Frontal cortex (tissue), 4 donors: Measurements from ENCODE around the gene MON1A. TPM values are rescaled to one million over a fixed set of nuclear protein-coding genes. Genes with fewer than 3 reads are reported as not detected.

Source experiments
- DNase-seq, 2 donors: peaks; one replicate each; pipeline ENCODE4 v3.0.0; 2012; ENCODE audit warnings: low spot score in 2 of 2
- FAIRE-seq: peaks from 2 replicates; lab custom pipeline; 2012; peaks lifted over from hg19 to GRCh38; lab: Jason Lieb, UNC
- small RNA-seq: library from RNA; depleted of rRNA; stranded (forward); fragments of <200 nt; gene quantifications from one replicate; pipeline ENCODE3, GENCODE V24; 2014
- total RNA-seq: library from RNA; depleted of rRNA; stranded (reverse); fragments of >200 nt; gene quantifications from one replicate; pipeline ENCODE4 v1.2.3, GENCODE V29; 2014
- donor health status: control.
- donor health status: control.
- donor health status: control.

MON1A gene
- total RNA-seq, 1 donor from 2014 or later = 14.7 TPM

- DNase-seq = no peak
- FAIRE-seq = no peak
Observed at GRCh38 chr3:49864505-49864904, 65.1 kb downstream of the MON1A start.

- no peak for FAIRE-seq
- DNase-seq = no peak
Observed at GRCh38 chr3:49859576-49860305, 69.9 kb downstream of the MON1A start.

Small RNA genes within 50 kb of the gene (small RNA-seq; reads per million reads assigned to genes)
- not detected for gene RN7SL217P

Other genes with a start within 250 kb of the MON1A start
- gene MST1, start 240.3 kb downstream of the MON1A start, total RNA-seq = 6.9 TPM
- gene RNF123, start 240.3 kb downstream of the MON1A start, total RNA-seq = 25.3 TPM
- not detected for gene AMIGO3, start 210.1 kb downstream of the MON1A start, total RNA-seq
- 9.4 TPM for gene GMPPB, start 205.9 kb downstream of the MON1A start, total RNA-seq
- gene IP6K1, start 143.3 kb downstream of the MON1A start, total RNA-seq = 51.4 TPM
- gene CDHR4, start 129.9 kb downstream of the MON1A start, total RNA-seq = not detected
- 14.3 TPM for gene INKA1, start 126.5 kb downstream of the MON1A start, total RNA-seq
- 1.6 TPM for gene UBA7, start 115.9 kb downstream of the MON1A start, total RNA-seq
- 2.0 TPM for gene TRAIP, start 73.2 kb downstream of the MON1A start, total RNA-seq
- 180 TPM for gene CAMKV, start 59.9 kb downstream of the MON1A start, total RNA-seq
- gene MST1R, start 25.9 kb downstream of the MON1A start, total RNA-seq = 0.41 TPM
- gene RBM6, start 10.3 kb upstream of the MON1A start, total RNA-seq = 79.5 TPM
- gene RBM5, start 159.1 kb upstream of the MON1A start, total RNA-seq = 199 TPM
- 9.4 TPM for gene SEMA3F, start 225.5 kb upstream of the MON1A start, total RNA-seq